ENCODE results near the gene GREB1. TPM values are rescaled to one million over a fixed set of nuclear protein-coding genes. Genes with fewer than 3 reads are reported as not detected.

Gene GREB1, protein sequence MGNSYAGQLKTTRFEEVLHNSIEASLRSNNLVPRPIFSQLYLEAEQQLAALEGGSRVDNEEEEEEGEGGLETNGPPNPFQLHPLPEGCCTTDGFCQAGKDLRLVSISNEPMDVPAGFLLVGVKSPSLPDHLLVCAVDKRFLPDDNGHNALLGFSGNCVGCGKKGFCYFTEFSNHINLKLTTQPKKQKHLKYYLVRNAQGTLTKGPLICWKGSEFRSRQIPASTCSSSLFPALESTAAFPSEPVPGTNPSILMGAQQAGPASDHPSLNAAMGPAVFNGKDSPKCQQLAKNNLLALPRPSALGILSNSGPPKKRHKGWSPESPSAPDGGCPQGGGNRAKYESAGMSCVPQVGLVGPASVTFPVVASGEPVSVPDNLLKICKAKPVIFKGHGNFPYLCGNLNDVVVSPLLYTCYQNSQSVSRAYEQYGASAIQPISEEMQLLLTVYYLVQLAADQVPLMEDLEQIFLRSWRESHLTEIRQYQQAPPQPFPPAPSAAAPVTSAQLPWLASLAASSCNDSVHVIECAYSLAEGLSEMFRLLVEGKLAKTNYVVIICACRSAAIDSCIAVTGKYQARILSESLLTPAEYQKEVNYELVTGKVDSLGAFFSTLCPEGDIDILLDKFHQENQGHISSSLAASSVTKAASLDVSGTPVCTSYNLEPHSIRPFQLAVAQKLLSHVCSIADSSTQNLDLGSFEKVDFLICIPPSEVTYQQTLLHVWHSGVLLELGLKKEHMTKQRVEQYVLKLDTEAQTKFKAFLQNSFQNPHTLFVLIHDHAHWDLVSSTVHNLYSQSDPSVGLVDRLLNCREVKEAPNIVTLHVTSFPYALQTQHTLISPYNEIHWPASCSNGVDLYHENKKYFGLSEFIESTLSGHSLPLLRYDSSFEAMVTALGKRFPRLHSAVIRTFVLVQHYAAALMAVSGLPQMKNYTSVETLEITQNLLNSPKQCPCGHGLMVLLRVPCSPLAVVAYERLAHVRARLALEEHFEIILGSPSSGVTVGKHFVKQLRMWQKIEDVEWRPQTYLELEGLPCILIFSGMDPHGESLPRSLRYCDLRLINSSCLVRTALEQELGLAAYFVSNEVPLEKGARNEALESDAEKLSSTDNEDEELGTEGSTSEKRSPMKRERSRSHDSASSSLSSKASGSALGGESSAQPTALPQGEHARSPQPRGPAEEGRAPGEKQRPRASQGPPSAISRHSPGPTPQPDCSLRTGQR (N-terminal part only)
- total RNA-seq: 6.8 TPM

DNA sequence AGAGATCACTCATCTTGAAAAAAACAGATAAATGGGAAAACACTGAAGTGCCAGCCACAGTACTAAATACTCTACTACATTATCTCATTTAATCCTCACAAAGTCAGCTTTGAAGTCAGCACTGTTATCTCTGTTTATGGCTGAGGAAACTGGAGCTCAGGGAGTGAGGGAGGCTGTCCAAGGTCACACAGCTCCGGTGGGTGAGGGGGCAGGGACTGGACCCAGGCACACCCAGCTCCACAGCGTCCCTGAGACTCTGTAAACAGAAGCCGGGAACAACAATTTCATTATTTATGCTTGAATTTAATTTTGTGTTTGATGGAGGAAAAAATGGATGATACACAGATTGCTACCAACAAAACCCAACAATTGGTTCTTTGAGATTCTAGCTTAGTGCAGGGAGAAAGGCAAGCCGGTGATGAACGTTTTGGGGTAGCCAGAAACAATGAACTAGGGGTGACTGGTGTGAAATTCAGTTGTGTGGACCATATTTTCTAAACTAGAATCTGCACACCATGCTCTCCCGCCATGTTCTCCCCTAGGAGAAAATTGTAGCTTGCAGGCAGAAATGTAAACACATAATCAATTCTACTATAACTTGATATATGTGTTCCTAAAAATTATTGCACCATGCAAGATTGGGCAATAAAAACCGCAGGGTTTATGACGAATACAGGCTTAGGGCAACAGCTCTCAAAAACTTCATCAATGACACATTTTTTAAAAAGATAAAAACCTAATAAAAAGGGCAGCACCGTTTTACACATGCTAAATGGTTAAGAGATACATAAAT lies at the start of gene GREB1:
TSS of gene GREB1 (plus strand) at position 768 of the 793 bp plus-strand sequence. CDS start 22,570 bp downstream, outside the sequence.
- Histone ChIP-seq H3K4me3 (ENCODE audit: low read length in 3 of 3) (no peak within 1 kb of the TSS), H3K27ac (ENCODE audit: low read depth, low read length) (no peak within 1 kb of the TSS), H3K9ac (ENCODE audit: low read depth in 1 of 3, low read length in 3 of 3) (no peak within 1 kb of the TSS), H3K4me1 (ENCODE audit: control insufficient read depth in 3 of 3, insufficient read depth in 3 of 3, low read length in 3 of 3) (peaks cover 15 to 27% (median 15%) of the 10 kb centered on the region in 3 donors), H3K27me3 (ENCODE audit: control insufficient read depth in 3 of 3, insufficient read depth in 3 of 3, low read length in 3 of 3) (peaks cover 0 to 3% (median 0%) of the 10 kb centered on the region in 3 donors), H3K36me3 (ENCODE audit: control insufficient read depth in 3 of 3, insufficient read depth in 3 of 3, low read length in 3 of 3) (no peaks in the 10 kb centered on the region), H3K9me3 (ENCODE audit: control insufficient read depth in 3 of 3, low read length in 3 of 3) (no peaks in the 10 kb centered on the region)

GRCh38 chr2:11488809-11489208 lies 45.0 kb upstream of the GREB1 start:
- Histone ChIP-seq H3K4me1 (ENCODE audit: control insufficient read depth in 3 of 3, insufficient read depth in 3 of 3, low read length in 3 of 3) (peaks cover 0 to 8% (median 0%) of the 10 kb centered on the region in 3 donors), H3K9me3 (ENCODE audit: control insufficient read depth in 3 of 3, low read length in 3 of 3) (no peaks in the 10 kb centered on the region), H3K27ac (ENCODE audit: low read depth, low read length) (no peak overlapping the region), H3K36me3 (ENCODE audit: control insufficient read depth in 3 of 3, insufficient read depth in 3 of 3, low read length in 3 of 3) (no peaks in the 10 kb centered on the region), H3K27me3 (ENCODE audit: control insufficient read depth in 3 of 3, insufficient read depth in 3 of 3, low read length in 3 of 3) (peaks cover 0 to 7% (median 3%) of the 10 kb centered on the region in 3 donors), H3K4me3 (ENCODE audit: low read length in 3 of 3) (no peak overlapping the region), H3K9ac (ENCODE audit: low read depth in 1 of 3, low read length in 3 of 3) (no peak overlapping the region)

- H3K4me3 ChIP-seq (ENCODE audit: low read length in 3 of 3): no peak overlapping the region
- no peak overlapping the region for H3K27ac ChIP-seq (ENCODE audit: low read depth, low read length)
- no peaks in the 10 kb centered on the region for H3K9me3 ChIP-seq (ENCODE audit: control insufficient read depth in 3 of 3, low read length in 3 of 3)
- H3K36me3 ChIP-seq (ENCODE audit: control insufficient read depth in 3 of 3, insufficient read depth in 3 of 3, low read length in 3 of 3): no peaks in the 10 kb centered on the region
- peaks cover 0 to 8% (median 0%) of the 10 kb centered on the region in 3 donors for H3K4me1 ChIP-seq (ENCODE audit: control insufficient read depth in 3 of 3, insufficient read depth in 3 of 3, low read length in 3 of 3)
- H3K9ac ChIP-seq (ENCODE audit: low read depth in 1 of 3, low read length in 3 of 3): no peak overlapping the region
- peaks cover 0 to 7% (median 3%) of the 10 kb centered on the region in 3 donors for H3K27me3 ChIP-seq (ENCODE audit: control insufficient read depth in 3 of 3, insufficient read depth in 3 of 3, low read length in 3 of 3)
These were observed 43.7 kb upstream of the GREB1 start for GRCh38 chr2:11490194-11490593.

- no peaks in the 10 kb centered on the region for H3K9me3 ChIP-seq (ENCODE audit: control insufficient read depth in 3 of 3, low read length in 3 of 3)
- H3K27me3 ChIP-seq (ENCODE audit: control insufficient read depth in 3 of 3, insufficient read depth in 3 of 3, low read length in 3 of 3): no peaks in the 10 kb centered on the region
- no peak overlapping the region for H3K4me3 ChIP-seq (ENCODE audit: low read length in 3 of 3)
- H3K36me3 ChIP-seq (ENCODE audit: control insufficient read depth in 3 of 3, insufficient read depth in 3 of 3, low read length in 3 of 3): no peaks in the 10 kb centered on the region
- H3K27ac ChIP-seq (ENCODE audit: low read depth, low read length): no peak overlapping the region
- peaks cover 0 to 8% (median 0%) of the 10 kb centered on the region in 3 donors for H3K4me1 ChIP-seq (ENCODE audit: control insufficient read depth in 3 of 3, insufficient read depth in 3 of 3, low read length in 3 of 3)
- no peak overlapping the region for H3K9ac ChIP-seq (ENCODE audit: low read depth in 1 of 3, low read length in 3 of 3)
These were observed 42.4 kb upstream of the GREB1 start for GRCh38 chr2:11491348-11491933.

- Histone ChIP-seq H3K27me3 (ENCODE audit: control insufficient read depth in 3 of 3, insufficient read depth in 3 of 3, low read length in 3 of 3) (no peaks in the 10 kb centered on the region), H3K4me3 (ENCODE audit: low read length in 3 of 3) (no peak overlapping the region), H3K36me3 (ENCODE audit: control insufficient read depth in 3 of 3, insufficient read depth in 3 of 3, low read length in 3 of 3) (no peaks in the 10 kb centered on the region), H3K9ac (ENCODE audit: low read depth in 1 of 3, low read length in 3 of 3) (no peak overlapping the region), H3K9me3 (ENCODE audit: control insufficient read depth in 3 of 3, low read length in 3 of 3) (no peaks in the 10 kb centered on the region), H3K4me1 (ENCODE audit: control insufficient read depth in 3 of 3, insufficient read depth in 3 of 3, low read length in 3 of 3) (peaks cover 0 to 8% (median 0%) of the 10 kb centered on the region in 3 donors), H3K27ac (ENCODE audit: low read depth, low read length) (no peak overlapping the region)
These were observed 41.6 kb upstream of the GREB1 start for GRCh38 chr2:11492244-11492643.

- Histone ChIP-seq H3K4me1 (ENCODE audit: control insufficient read depth in 3 of 3, insufficient read depth in 3 of 3, low read length in 3 of 3) (peaks cover 0 to 8% (median 0%) of the 10 kb centered on the region in 3 donors), H3K36me3 (ENCODE audit: control insufficient read depth in 3 of 3, insufficient read depth in 3 of 3, low read length in 3 of 3) (no peaks in the 10 kb centered on the region), H3K9ac (ENCODE audit: low read depth in 1 of 3, low read length in 3 of 3) (no peak overlapping the region), H3K9me3 (ENCODE audit: control insufficient read depth in 3 of 3, low read length in 3 of 3) (no peaks in the 10 kb centered on the region), H3K4me3 (ENCODE audit: low read length in 3 of 3) (no peak overlapping the region), H3K27me3 (ENCODE audit: control insufficient read depth in 3 of 3, insufficient read depth in 3 of 3, low read length in 3 of 3) (no peaks in the 10 kb centered on the region), H3K27ac (ENCODE audit: low read depth, low read length) (no peak overlapping the region)
These were observed 41.1 kb upstream of the GREB1 start for GRCh38 chr2:11492720-11493119.

- H3K27me3 ChIP-seq (ENCODE audit: control insufficient read depth in 3 of 3, insufficient read depth in 3 of 3, low read length in 3 of 3): no peaks in the 10 kb centered on the region
- no peaks in the 10 kb centered on the region for H3K9me3 ChIP-seq (ENCODE audit: control insufficient read depth in 3 of 3, low read length in 3 of 3)
- no peak overlapping the region for H3K9ac ChIP-seq (ENCODE audit: low read depth in 1 of 3, low read length in 3 of 3)
- H3K27ac ChIP-seq (ENCODE audit: low read depth, low read length): no peak overlapping the region
- H3K36me3 ChIP-seq (ENCODE audit: control insufficient read depth in 3 of 3, insufficient read depth in 3 of 3, low read length in 3 of 3): no peaks in the 10 kb centered on the region
- H3K4me3 ChIP-seq (ENCODE audit: low read length in 3 of 3): no peak overlapping the region
- peaks cover 0 to 8% (median 0%) of the 10 kb centered on the region in 3 donors for H3K4me1 ChIP-seq (ENCODE audit: control insufficient read depth in 3 of 3, insufficient read depth in 3 of 3, low read length in 3 of 3)
These were observed 40.6 kb upstream of the GREB1 start for GRCh38 chr2:11493282-11493681.

GRCh38 chr2:11494310-11494709 lies 39.5 kb upstream of the GREB1 start:
- Histone ChIP-seq H3K36me3 (ENCODE audit: control insufficient read depth in 3 of 3, insufficient read depth in 3 of 3, low read length in 3 of 3) (no peaks in the 10 kb centered on the region), H3K27me3 (ENCODE audit: control insufficient read depth in 3 of 3, insufficient read depth in 3 of 3, low read length in 3 of 3) (no peaks in the 10 kb centered on the region), H3K4me3 (ENCODE audit: low read length in 3 of 3) (no peak overlapping the region), H3K27ac (ENCODE audit: low read depth, low read length) (no peak overlapping the region), H3K9ac (ENCODE audit: low read depth in 1 of 3, low read length in 3 of 3) (no peak overlapping the region), H3K9me3 (ENCODE audit: control insufficient read depth in 3 of 3, low read length in 3 of 3) (no peaks in the 10 kb centered on the region), H3K4me1 (ENCODE audit: control insufficient read depth in 3 of 3, insufficient read depth in 3 of 3, low read length in 3 of 3) (peaks cover 4 to 14% (median 5%) of the 10 kb centered on the region in 3 donors)
